Testis (tissue), 2 donors: ENCODE results near the gene WDR93.

ENCODE experiments used
- POLR2A ChIP-seq: fragments of 450-650 bp; IDR thresholded peaks from one replicate; pipeline ENCODE4 v1.6.1; 2017; ENCODE audit warnings: antibody characterized with exemption, mild to moderate bottlenecking, moderate library complexity
- TF ChIP-seq, protein P1 (sequence below), 3 experiments: fragments of 450-650 bp in 2 of 3; fragments of 200-600 bp in 1 of 3; sonication (generic) in 1 of 3; IDR thresholded peaks; one replicate each; pipeline ENCODE4 v1.5.1; 2016 to 2019; ENCODE audit warnings: antibody characterized with exemption in 3 of 3, mild to moderate bottlenecking in 2 of 3, moderate library complexity in 1 of 3

- TF ChIP-seq, protein P1, sequence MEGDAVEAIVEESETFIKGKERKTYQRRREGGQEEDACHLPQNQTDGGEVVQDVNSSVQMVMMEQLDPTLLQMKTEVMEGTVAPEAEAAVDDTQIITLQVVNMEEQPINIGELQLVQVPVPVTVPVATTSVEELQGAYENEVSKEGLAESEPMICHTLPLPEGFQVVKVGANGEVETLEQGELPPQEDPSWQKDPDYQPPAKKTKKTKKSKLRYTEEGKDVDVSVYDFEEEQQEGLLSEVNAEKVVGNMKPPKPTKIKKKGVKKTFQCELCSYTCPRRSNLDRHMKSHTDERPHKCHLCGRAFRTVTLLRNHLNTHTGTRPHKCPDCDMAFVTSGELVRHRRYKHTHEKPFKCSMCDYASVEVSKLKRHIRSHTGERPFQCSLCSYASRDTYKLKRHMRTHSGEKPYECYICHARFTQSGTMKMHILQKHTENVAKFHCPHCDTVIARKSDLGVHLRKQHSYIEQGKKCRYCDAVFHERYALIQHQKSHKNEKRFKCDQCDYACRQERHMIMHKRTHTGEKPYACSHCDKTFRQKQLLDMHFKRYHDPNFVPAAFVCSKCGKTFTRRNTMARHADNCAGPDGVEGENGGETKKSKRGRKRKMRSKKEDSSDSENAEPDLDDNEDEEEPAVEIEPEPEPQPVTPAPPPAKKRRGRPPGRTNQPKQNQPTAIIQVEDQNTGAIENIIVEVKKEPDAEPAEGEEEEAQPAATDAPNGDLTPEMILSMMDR (IDR thresholded peaks at IDR 0.05): peak in 1 of 3 experiments; percentile 11
- TF ChIP-seq POLR2A: no peak
These were observed 82.4 kb downstream of the WDR93 start for GRCh38 chr15:89772932-89773583.
